IMR-90 (cell line): ENCODE results near the gene RHBDL1. TPM values are rescaled to one million over a fixed set of nuclear protein-coding genes. Genes with fewer than 3 reads are reported as not detected.

Source experiments
- ATAC-seq: fragments of 200-7000 bp; cut with Tn5 transposase; 2 replicates; pipeline ENCODE4 v1.9.1; 2020; ENCODE audit warnings: low read depth, mild to moderate bottlenecking, moderate library complexity
- BruUV-seq: library from RNA; stranded (reverse); fragments of 400-500 nt; replicated peaks from 2 replicates; lab custom pipeline; 2021; lab: Mats Ljungman, UMichigan
- CTCF ChIA-PET: fragments of 300-600 bp; formaldehyde crosslinking; extraction: SDS; loops from one replicate; lab custom pipeline; 2021; ENCODE audit warnings: antibody characterized with exemption; lab: Yijun Ruan, JAX
- POLR2A ChIA-PET: fragments of 300-600 bp; sonication (Branson Sonifier 250); formaldehyde crosslinking; loops from one replicate; lab custom pipeline; 2022; ENCODE audit warnings: antibody characterized with exemption; ENCODE audit not compliant: unreplicated experiment; lab: Charles Lee
- DNase-seq: peaks from one replicate; pipeline ENCODE4 v3.0.0; 2013
- H2AFZ ChIP-seq: replicated peaks from 2 replicates; pipeline ENCODE3; 2013; ENCODE audit warnings: low read length, mild to moderate bottlenecking; ENCODE audit not compliant: poor library complexity
- H2AK5ac ChIP-seq: 2 replicates; pipeline ENCODE4 v1.6.1; 2013; ENCODE audit warnings: low read depth, low read length, inconsistent platforms
- H2AK9ac ChIP-seq: replicated peaks from 2 replicates; pipeline ENCODE3; 2013; ENCODE audit warnings: mild to moderate bottlenecking, low read depth, low read length, moderate library complexity; ENCODE audit not compliant: poor library complexity
- H2BK120ac ChIP-seq: 2 replicates; pipeline ENCODE4 v1.6.1; 2013; ENCODE audit warnings: low read depth, low read length, inconsistent platforms
- H2BK15ac ChIP-seq: 3 replicates; pipeline ENCODE4 v1.6.1; 2013; ENCODE audit warnings: low read depth, low read length, inconsistent platforms
- H2BK20ac ChIP-seq: 2 replicates; pipeline ENCODE4 v1.6.1; 2013; ENCODE audit warnings: low read depth, mild to moderate bottlenecking, inconsistent platforms, low read length, moderate library complexity
- H2BK5ac ChIP-seq: 2 replicates; pipeline ENCODE4 v1.6.1; 2013; ENCODE audit warnings: mild to moderate bottlenecking, low read depth, low read length, inconsistent platforms; ENCODE audit not compliant: poor library complexity, severe bottlenecking
- H3K14ac ChIP-seq: replicated peaks from 2 replicates; pipeline ENCODE4 v1.6.1; 2013; ENCODE audit warnings: low read depth, low read length, inconsistent platforms
- H3K18ac ChIP-seq: 2 replicates; pipeline ENCODE4 v1.6.1; 2013; ENCODE audit warnings: low read depth, low read length, control low read depth
- H3K23ac ChIP-seq: 2 replicates; pipeline ENCODE4 v1.6.1; 2013; ENCODE audit warnings: low read depth, low read length, inconsistent platforms
- H3K27ac ChIP-seq: 2 replicates; pipeline ENCODE4 v1.5.1; 2013; ENCODE audit warnings: mild to moderate bottlenecking, control low read depth, low read length; ENCODE audit not compliant: insufficient read depth
- H3K27me3 ChIP-seq: 2 replicates; pipeline ENCODE4 v1.6.1; 2013; ENCODE audit warnings: low read length; ENCODE audit not compliant: control insufficient read depth, insufficient read depth
- H3K36me3 ChIP-seq: 2 replicates; pipeline ENCODE4 v1.6.1; 2013; ENCODE audit warnings: low read length, mixed read lengths; ENCODE audit not compliant: control insufficient read depth, insufficient read depth
- H3K4ac ChIP-seq: 2 replicates; pipeline ENCODE4 v1.6.1; 2013; ENCODE audit warnings: low read depth, low read length, inconsistent platforms
- H3K4me1 ChIP-seq: 2 replicates; pipeline ENCODE4 v1.6.1; 2013; ENCODE audit warnings: low read length, mixed read lengths; ENCODE audit not compliant: control insufficient read depth, insufficient read depth
- H3K4me2 ChIP-seq: 2 replicates; pipeline ENCODE4 v1.6.1; 2013; ENCODE audit warnings: low read depth, mild to moderate bottlenecking, control low read depth, low read length, moderate library complexity
- H3K4me3 ChIP-seq: 2 replicates; pipeline ENCODE4 v1.5.1; 2013; ENCODE audit warnings: low read depth, mild to moderate bottlenecking, control low read depth, low read length, moderate library complexity; ENCODE audit not compliant: insufficient read depth
- H3K56ac ChIP-seq: 2 replicates; pipeline ENCODE4 v1.6.1; 2013; ENCODE audit warnings: low read length, inconsistent platforms; ENCODE audit not compliant: insufficient read depth; ENCODE audit errors: extremely low read depth
- H3K79me1 ChIP-seq, 2 experiments: 2 replicates each; pipeline ENCODE4 v1.6.1; 2013; ENCODE audit warnings: low read length in 2 of 2, inconsistent platforms in 1 of 2, low read depth in 1 of 2
- H3K9ac ChIP-seq: 2 replicates; pipeline ENCODE4 v1.6.1; 2013; ENCODE audit warnings: low read depth, low read length, control low read depth
- H3K9me1 ChIP-seq: 2 replicates; pipeline ENCODE4 v1.6.1; 2013; ENCODE audit warnings: low read length, inconsistent platforms; ENCODE audit not compliant: insufficient read depth
- H3K9me3 ChIP-seq: 2 replicates; pipeline ENCODE4 v1.6.1; 2013; ENCODE audit warnings: low read length; ENCODE audit not compliant: control insufficient read depth, insufficient read depth
- H4K20me1 ChIP-seq: 2 replicates; pipeline ENCODE4 v1.6.1; 2013; ENCODE audit warnings: low read length, inconsistent platforms; ENCODE audit not compliant: insufficient read depth
- H4K5ac ChIP-seq: 2 replicates; pipeline ENCODE4 v1.6.1; 2013; ENCODE audit warnings: mild to moderate bottlenecking, low read depth, low read length, control low read depth
- H4K8ac ChIP-seq, 2 experiments: 2 replicates each; pipeline ENCODE4 v1.6.1; 2013; ENCODE audit warnings: low read depth in 2 of 2, low read length in 2 of 2, control low read depth in 1 of 2, inconsistent platforms in 1 of 2
- H4K91ac ChIP-seq: 2 replicates; pipeline ENCODE4 v1.6.1; 2013; ENCODE audit warnings: low read depth, low read length, inconsistent platforms; ENCODE audit not compliant: insufficient read depth
- BHLHE40 ChIP-seq: fragments of 150-350 bp; IDR thresholded peaks from 2 replicates; pipeline ENCODE4 v1.6.1; 2016; ENCODE audit warnings: mild to moderate bottlenecking, low read depth, low read length
- CEBPB ChIP-seq: IDR thresholded peaks from 2 replicates; pipeline ENCODE4 v1.6.1; 2012; ENCODE audit warnings: low read depth, low read length, improper control_type of control experiment
- CHD1 ChIP-seq: IDR thresholded peaks from 2 replicates; pipeline ENCODE4 v1.6.1; 2012; ENCODE audit warnings: low read depth, low read length, improper control_type of control experiment
- FOS ChIP-seq: fragments of 150-350 bp; IDR thresholded peaks from 2 replicates; pipeline ENCODE4 v1.6.1; 2016; ENCODE audit warnings: low read depth, low read length
- MAFK ChIP-seq: IDR thresholded peaks from 2 replicates; pipeline ENCODE4 v1.6.1; 2012; ENCODE audit warnings: low read depth, low read length, improper control_type of control experiment
- MAZ ChIP-seq: IDR thresholded peaks from 2 replicates; pipeline ENCODE4 v1.6.1; 2012; ENCODE audit warnings: low read depth, mild to moderate bottlenecking, low read length, improper control_type of control experiment, moderate library complexity, borderline replicate concordance
- MXI1 ChIP-seq: IDR thresholded peaks from 2 replicates; pipeline ENCODE4 v1.6.1; 2012; ENCODE audit warnings: low read depth, mild to moderate bottlenecking, low read length, moderate library complexity, borderline replicate concordance
- NFE2L2 ChIP-seq: fragments of 150-350 bp; IDR thresholded peaks from 2 replicates; pipeline ENCODE4 v1.6.1; 2016; ENCODE audit warnings: low read depth, mild to moderate bottlenecking, low read length
- POLR2A ChIP-seq: IDR thresholded peaks from 2 replicates; pipeline ENCODE4 v1.6.1; 2012; ENCODE audit warnings: mild to moderate bottlenecking, low read depth, low read length
- RAD21 ChIP-seq: IDR thresholded peaks from 2 replicates; pipeline ENCODE4 v1.6.1; 2012; ENCODE audit warnings: low read length, improper control_type of control experiment
- RCOR1 ChIP-seq: IDR thresholded peaks from 2 replicates; pipeline ENCODE4 v1.6.1; 2012; ENCODE audit warnings: mild to moderate bottlenecking, low read length, improper control_type of control experiment; ENCODE audit not compliant: insufficient replicate concordance
- RFX5 ChIP-seq: IDR thresholded peaks from 2 replicates; pipeline ENCODE4 v1.8.0; 2012; ENCODE audit warnings: low read depth, mild to moderate bottlenecking, low read length, moderate library complexity
- SMC3 ChIP-seq: fragments of 150-350 bp; IDR thresholded peaks from 2 replicates; pipeline ENCODE4 v1.6.1; 2016; ENCODE audit warnings: low read depth, mild to moderate bottlenecking, antibody characterized with exemption, low read length, moderate library complexity
- WGBS, 2 experiments: methylation state at CpG; one replicate each; pipeline versions ENCODE4 v1.1.5 to v1.1.7; 2013; ENCODE audit warnings: missing lambda C conversion rate in 2 of 2; ENCODE audit not compliant: insufficient read length in 1 of 2; ENCODE audit errors: extremely low coverage in 2 of 2; 5-methylcytosine and 5-hydroxymethylcytosine counted together
- dilution Hi-C: fragments of 300-500 bp; cut with HindIII; formaldehyde crosslinking; loops from one replicate; pipeline ENCODE4 v1.14.3; 2018; ENCODE audit warnings: low sequenced_read_pairs; ENCODE audit not compliant: unreplicated experiment
- in situ Hi-C: fragments of 300-500 bp; cut with MboI; formaldehyde crosslinking; loops from 3 replicates; pipeline ENCODE4 v1.14.3; 2019; ENCODE audit warnings: low sequenced_read_pairs, inconsistent platforms, mixed read lengths
- intact Hi-C: fragments of 100-400 bp; cut with micrococcal nuclease; formaldehyde crosslinking; loops from 2 replicates; pipeline ENCODE4 v1.10.0; 2022
- polyA plus RNA-seq, 3 experiments: library from polyadenylated mRNA; depleted of rRNA; stranded (reverse); fragments of >200 nt; gene quantifications; 2 replicates each; pipeline ENCODE4 v1.2.3, GENCODE V29; 2012; ENCODE audit warnings: low replicate concordance in 1 of 3
- total RNA-seq: library from RNA; depleted of rRNA; stranded (reverse); fragments of >200 nt; gene quantifications from 2 replicates; pipeline ENCODE4 v1.2.3, GENCODE V29; 2012
- TF ChIP-seq, protein P1 (sequence below): fragments of 150-350 bp; IDR thresholded peaks from 2 replicates; pipeline ENCODE4 v1.6.1; 2017; ENCODE audit warnings: mild to moderate bottlenecking, antibody characterized with exemption, low read length, low read depth
- TF ChIP-seq, protein P2 (sequence below): fragments of 150-350 bp; IDR thresholded peaks from 2 replicates; pipeline ENCODE4 v1.6.1; 2016; ENCODE audit warnings: low read depth, mild to moderate bottlenecking, low read length, moderate library complexity, borderline replicate concordance
- TF ChIP-seq, protein P3 (sequence below): conservative IDR thresholded peaks from 2 replicates; pipeline ENCODE4 v1.5.1; 2012; ENCODE audit warnings: mild to moderate bottlenecking, low read depth, low read length, improper control_type of control experiment

The RHBDL1 gene
- total and polyA plus RNA-seq, 2 of the 4 experiments (the other 2 are of a cell fraction): 0.72 to 4.1 TPM

DNA sequence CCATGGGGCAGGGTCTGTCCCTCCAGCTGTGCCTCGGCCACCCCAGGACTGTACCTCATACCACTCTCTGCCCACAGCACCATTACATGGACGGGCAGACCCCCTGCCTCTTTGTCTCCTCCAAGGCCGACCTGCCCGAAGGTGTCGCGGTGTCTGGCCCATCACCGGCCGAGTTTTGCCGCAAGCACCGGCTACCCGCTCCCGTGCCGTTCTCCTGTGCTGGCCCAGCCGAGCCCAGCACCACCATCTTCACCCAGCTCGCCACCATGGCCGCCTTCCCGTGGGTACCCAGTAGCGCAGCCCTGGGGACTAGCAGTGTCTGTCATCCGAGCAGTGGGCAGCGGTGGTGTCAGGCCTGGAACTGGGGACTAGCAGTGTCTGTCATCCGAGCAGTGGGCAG is 2.6 kb upstream of the RHBDL1 start:
- no peak overlapping the region for H3K27ac ChIP-seq
- no peak overlapping the region for H4K8ac ChIP-seq
- ChIA-PET CTCF (no interaction called here), POLR2A (no interaction called here)
- intact Hi-C loops: no loop called here
- H3K9me3 ChIP-seq: no peaks in the 10 kb centered on the region
- H3K4me2 ChIP-seq: no peak overlapping the region
- no peak overlapping the region for H3K56ac ChIP-seq
- H3K27me3 ChIP-seq: no peaks in the 10 kb centered on the region
- DNase-seq: no peak
- no peak overlapping the region for H4K91ac ChIP-seq
- H4K20me1 ChIP-seq: peaks cover 27% of the 10 kb centered on the region
- no TSS peak for BruUV-seq
- no peak overlapping the region for H2AK5ac ChIP-seq
- peaks cover 47% of the 10 kb centered on the region for H3K36me3 ChIP-seq
- 98% methylated on average over 11 of the region's 21 CpGs; no CpG with 5 or more reads in 1 of the 2 experiments for WGBS, 2 experiments
- no peak overlapping the region for H3K9ac ChIP-seq
- peaks cover 0 to 37% of the 10 kb centered on the region in 2 experiments; a peak in 1 of 4 replicates for H3K79me1 ChIP-seq
- H3K9me1 ChIP-seq: no peaks in the 10 kb centered on the region; the same call in 1 of the 2 replicates
- peaks cover 14% of the 10 kb centered on the region for H3K4me1 ChIP-seq
- no peak overlapping the region for H3K23ac ChIP-seq
- H2BK120ac ChIP-seq: no peak overlapping the region
- no peak overlapping the region for H2BK15ac ChIP-seq
- no peak overlapping the region for H2AFZ ChIP-seq
- no peak overlapping the region for H3K4me3 ChIP-seq
- no peak overlapping the region for H3K4ac ChIP-seq
- dilution Hi-C loops: no loop called here
- in situ Hi-C loops: no loop called here
- H3K18ac ChIP-seq: no peak overlapping the region
- H2BK20ac ChIP-seq: no peak overlapping the region
- no peak overlapping the region for H3K14ac ChIP-seq
- H2BK5ac ChIP-seq: no peak overlapping the region
- no peak for ATAC-seq
- no peak for TF ChIP-seq RAD21
- TF ChIP-seq, protein P1, sequence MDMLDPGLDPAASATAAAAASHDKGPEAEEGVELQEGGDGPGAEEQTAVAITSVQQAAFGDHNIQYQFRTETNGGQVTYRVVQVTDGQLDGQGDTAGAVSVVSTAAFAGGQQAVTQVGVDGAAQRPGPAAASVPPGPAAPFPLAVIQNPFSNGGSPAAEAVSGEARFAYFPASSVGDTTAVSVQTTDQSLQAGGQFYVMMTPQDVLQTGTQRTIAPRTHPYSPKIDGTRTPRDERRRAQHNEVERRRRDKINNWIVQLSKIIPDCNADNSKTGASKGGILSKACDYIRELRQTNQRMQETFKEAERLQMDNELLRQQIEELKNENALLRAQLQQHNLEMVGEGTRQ: no peak
- no peak for TF ChIP-seq SMC3
- TF ChIP-seq MXI1: no peak
- no peak for TF ChIP-seq RFX5
- TF ChIP-seq, protein P2, sequence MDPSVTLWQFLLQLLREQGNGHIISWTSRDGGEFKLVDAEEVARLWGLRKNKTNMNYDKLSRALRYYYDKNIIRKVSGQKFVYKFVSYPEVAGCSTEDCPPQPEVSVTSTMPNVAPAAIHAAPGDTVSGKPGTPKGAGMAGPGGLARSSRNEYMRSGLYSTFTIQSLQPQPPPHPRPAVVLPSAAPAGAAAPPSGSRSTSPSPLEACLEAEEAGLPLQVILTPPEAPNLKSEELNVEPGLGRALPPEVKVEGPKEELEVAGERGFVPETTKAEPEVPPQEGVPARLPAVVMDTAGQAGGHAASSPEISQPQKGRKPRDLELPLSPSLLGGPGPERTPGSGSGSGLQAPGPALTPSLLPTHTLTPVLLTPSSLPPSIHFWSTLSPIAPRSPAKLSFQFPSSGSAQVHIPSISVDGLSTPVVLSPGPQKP: no peak
- TF ChIP-seq MAZ: no peak
- TF ChIP-seq NFE2L2: no peak
- TF ChIP-seq CHD1: no peak
- TF ChIP-seq BHLHE40: no peak
- TF ChIP-seq POLR2A: no peak
- TF ChIP-seq MAFK: no peak
- TF ChIP-seq FOS: no peak
- no peak for TF ChIP-seq CEBPB
- TF ChIP-seq, protein P3, sequence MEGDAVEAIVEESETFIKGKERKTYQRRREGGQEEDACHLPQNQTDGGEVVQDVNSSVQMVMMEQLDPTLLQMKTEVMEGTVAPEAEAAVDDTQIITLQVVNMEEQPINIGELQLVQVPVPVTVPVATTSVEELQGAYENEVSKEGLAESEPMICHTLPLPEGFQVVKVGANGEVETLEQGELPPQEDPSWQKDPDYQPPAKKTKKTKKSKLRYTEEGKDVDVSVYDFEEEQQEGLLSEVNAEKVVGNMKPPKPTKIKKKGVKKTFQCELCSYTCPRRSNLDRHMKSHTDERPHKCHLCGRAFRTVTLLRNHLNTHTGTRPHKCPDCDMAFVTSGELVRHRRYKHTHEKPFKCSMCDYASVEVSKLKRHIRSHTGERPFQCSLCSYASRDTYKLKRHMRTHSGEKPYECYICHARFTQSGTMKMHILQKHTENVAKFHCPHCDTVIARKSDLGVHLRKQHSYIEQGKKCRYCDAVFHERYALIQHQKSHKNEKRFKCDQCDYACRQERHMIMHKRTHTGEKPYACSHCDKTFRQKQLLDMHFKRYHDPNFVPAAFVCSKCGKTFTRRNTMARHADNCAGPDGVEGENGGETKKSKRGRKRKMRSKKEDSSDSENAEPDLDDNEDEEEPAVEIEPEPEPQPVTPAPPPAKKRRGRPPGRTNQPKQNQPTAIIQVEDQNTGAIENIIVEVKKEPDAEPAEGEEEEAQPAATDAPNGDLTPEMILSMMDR: no peak
- TF ChIP-seq RCOR1: no peak
- H2AK9ac ChIP-seq: no peak overlapping the region
- H4K5ac ChIP-seq: no peak overlapping the region
